ENCODE measurements around the gene KIF13A.

DNA sequence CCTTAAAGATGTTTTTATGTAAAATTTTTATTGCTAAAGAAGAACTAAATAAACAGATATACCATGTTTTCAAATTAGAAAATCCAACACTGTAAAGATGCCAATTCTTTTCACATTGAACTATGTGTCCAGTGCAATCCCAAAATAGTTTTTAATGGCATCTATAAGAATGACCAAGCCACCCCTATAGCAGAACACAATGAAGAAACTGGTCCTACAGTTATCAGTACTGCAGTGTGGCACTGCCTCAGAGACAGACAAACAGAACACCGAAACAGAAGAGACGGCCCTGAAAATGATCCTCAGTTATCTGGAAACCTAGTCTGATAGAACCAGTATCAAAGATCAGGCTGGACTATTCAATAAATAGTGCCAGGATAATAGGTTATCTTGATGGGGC, 41.9 kb downstream of the KIF13A start:
- TF ChIP-seq EZH2 (IDR thresholded peaks at IDR 0.05) (no peak), POLR2AphosphoS5 (IDR thresholded peaks at IDR 0.05; ENCODE audit: borderline replicate concordance, low read depth, low read length) (no peak)

Measured in SK-N-MC (cell line).